Mammary epithelial cell (primary cell): ENCODE measurements around the gene HSPBP1.

Source experiments
- EZH2 ChIP-seq: IDR thresholded peaks from 2 replicates; pipeline ENCODE4 v1.6.1; 2012; ENCODE audit warnings: low read length, inconsistent platforms, borderline replicate concordance
- TF ChIP-seq, protein P1 (sequence below), 2 donors: IDR thresholded peaks in 1 of 2; conservative IDR thresholded peaks in 1 of 2; 2 replicates each; pipeline ENCODE4 v1.5.1; 2011 to 2012; ENCODE audit warnings: inconsistent platforms in 2 of 2, low read length in 2 of 2, mild to moderate bottlenecking in 2 of 2, control low read depth in 1 of 2, low read depth in 1 of 2; ENCODE audit not compliant: insufficient read depth in 1 of 2; ENCODE audit errors: extremely low read depth in 1 of 2

DNA sequence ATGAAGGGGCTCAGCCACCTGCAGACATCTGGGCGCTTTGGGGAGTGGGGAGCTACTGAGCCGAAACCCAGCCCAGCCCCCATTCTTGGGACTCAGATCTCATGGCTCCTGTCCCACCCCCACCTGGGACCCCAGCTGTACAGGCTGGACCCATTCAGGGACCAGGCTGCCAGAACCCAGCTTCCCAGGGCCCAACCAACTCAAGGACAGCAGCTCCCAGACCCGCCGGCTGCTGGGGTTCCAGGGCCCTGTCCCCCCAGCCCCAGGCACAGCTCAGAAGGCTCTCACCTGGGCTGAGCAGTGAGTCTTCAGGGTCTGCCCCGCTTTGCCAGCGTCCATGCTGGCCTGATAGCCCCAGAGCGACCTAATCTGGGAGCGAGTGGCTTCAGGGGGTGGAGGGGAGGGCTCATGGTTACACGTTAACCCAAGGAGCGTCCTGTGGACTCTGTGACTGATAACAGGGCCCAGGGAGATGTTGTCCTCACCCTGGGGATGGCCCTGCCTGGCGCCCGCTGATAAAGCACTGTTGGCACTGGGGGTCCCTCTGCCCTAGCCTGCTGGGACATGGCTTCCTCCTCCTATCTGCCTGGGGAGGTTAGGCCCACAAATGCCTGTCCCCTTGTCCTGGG, 51.4 kb downstream of the HSPBP1 start, which contains the start of gene TMEM86B:
- TF ChIP-seq, protein P1, sequence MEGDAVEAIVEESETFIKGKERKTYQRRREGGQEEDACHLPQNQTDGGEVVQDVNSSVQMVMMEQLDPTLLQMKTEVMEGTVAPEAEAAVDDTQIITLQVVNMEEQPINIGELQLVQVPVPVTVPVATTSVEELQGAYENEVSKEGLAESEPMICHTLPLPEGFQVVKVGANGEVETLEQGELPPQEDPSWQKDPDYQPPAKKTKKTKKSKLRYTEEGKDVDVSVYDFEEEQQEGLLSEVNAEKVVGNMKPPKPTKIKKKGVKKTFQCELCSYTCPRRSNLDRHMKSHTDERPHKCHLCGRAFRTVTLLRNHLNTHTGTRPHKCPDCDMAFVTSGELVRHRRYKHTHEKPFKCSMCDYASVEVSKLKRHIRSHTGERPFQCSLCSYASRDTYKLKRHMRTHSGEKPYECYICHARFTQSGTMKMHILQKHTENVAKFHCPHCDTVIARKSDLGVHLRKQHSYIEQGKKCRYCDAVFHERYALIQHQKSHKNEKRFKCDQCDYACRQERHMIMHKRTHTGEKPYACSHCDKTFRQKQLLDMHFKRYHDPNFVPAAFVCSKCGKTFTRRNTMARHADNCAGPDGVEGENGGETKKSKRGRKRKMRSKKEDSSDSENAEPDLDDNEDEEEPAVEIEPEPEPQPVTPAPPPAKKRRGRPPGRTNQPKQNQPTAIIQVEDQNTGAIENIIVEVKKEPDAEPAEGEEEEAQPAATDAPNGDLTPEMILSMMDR (conservative IDR thresholded peaks at IDR 0.05 in 1 of 2, IDR thresholded peaks at IDR 0.05 in 1 of 2; ENCODE audit: extremely low read depth in 1 of 2, insufficient read depth in 1 of 2, low read depth in 1 of 2, low read length in 2 of 2) = no peak
- no peak for TF ChIP-seq EZH2
